ENCODE measurements around the gene ARPC1A.
A peak's percentile ranks its signal among the peaks of the same experiment; 100 is the strongest.
"Not testable (repeated sequence)": the region's sequence is repeated elsewhere in the genome, so short reads cannot be mapped to it uniquely, and the experiment has no call there.

ARPC1A gene

GRCh38 chr7:99325592-99326407 is at the start of gene ARPC1A:
Gene ARPC1A, plus strand, starts transcription at chr7:99325898. Its CDS starts 7,456 bp downstream, at chr7:99333354.
- peak; percentile 89 for DNase-seq

GRCh38 chr7:99278180-99278579 is 47.5 kb upstream of the ARPC1A start:
- no peak for DNase-seq

- not testable (repeated sequence) for DNase-seq
Measured at GRCh38 chr7:99284165-99284564, 41.5 kb upstream of the ARPC1A start.

- DNase-seq = no peak
Measured at GRCh38 chr7:99287779-99288534, 37.7 kb upstream of the ARPC1A start.

- DNase-seq = no peak
Measured at GRCh38 chr7:99289185-99289584, 36.5 kb upstream of the ARPC1A start.

GRCh38 chr7:99290148-99290547 is 35.5 kb upstream of the ARPC1A start:
- not testable (repeated sequence) for DNase-seq

- DNase-seq = no peak
Measured at GRCh38 chr7:99290980-99291607, 34.6 kb upstream of the ARPC1A start.

GRCh38 chr7:99292127-99292526 is 33.6 kb upstream of the ARPC1A start:
- no peak for DNase-seq

GRCh38 chr7:99293167-99293566 is 32.5 kb upstream of the ARPC1A start:
- DNase-seq = no peak

- no peak for DNase-seq
Measured at GRCh38 chr7:99293650-99294049, 32.0 kb upstream of the ARPC1A start.

GRCh38 chr7:99296471-99296870 is 29.2 kb upstream of the ARPC1A start:
- no peak for DNase-seq

- DNase-seq = no peak
Measured at GRCh38 chr7:99301496-99301895, 24.2 kb upstream of the ARPC1A start.

GRCh38 chr7:99305473-99306260 is 20.0 kb upstream of the ARPC1A start:
- DNase-seq = no peak

- no peak for DNase-seq
Measured at GRCh38 chr7:99308461-99309074, 17.1 kb upstream of the ARPC1A start.

GRCh38 chr7:99309111-99309510 is 16.6 kb upstream of the ARPC1A start:
- DNase-seq = no peak

GRCh38 chr7:99310004-99310403 is 15.7 kb upstream of the ARPC1A start:
- DNase-seq = no peak

GRCh38 chr7:99311702-99312101 is 14.0 kb upstream of the ARPC1A start:
- DNase-seq = no peak

GRCh38 chr7:99312316-99313203 is 13.1 kb upstream of the ARPC1A start:
- DNase-seq = peak; percentile 47

- DNase-seq = no peak
Measured at GRCh38 chr7:99313204-99313573, 12.5 kb upstream of the ARPC1A start.

- DNase-seq = peak; percentile 3
Measured at GRCh38 chr7:99314504-99314903, 11.2 kb upstream of the ARPC1A start.

- DNase-seq = no peak
Measured at GRCh38 chr7:99320371-99320770, 5.3 kb upstream of the ARPC1A start.
